Measurements from ENCODE around the gene ZMPSTE24. TPM values are rescaled to one million over a fixed set of nuclear protein-coding genes. Genes with fewer than 3 reads are reported as not detected.
"Not testable (repeated sequence)": the region's sequence is repeated elsewhere in the genome, so short reads cannot be mapped to it uniquely, and the experiment has no call there.

ZMPSTE24 gene
- polyA plus RNA-seq, 1 donor from 2014 or later = 32.9 TPM

DNA sequence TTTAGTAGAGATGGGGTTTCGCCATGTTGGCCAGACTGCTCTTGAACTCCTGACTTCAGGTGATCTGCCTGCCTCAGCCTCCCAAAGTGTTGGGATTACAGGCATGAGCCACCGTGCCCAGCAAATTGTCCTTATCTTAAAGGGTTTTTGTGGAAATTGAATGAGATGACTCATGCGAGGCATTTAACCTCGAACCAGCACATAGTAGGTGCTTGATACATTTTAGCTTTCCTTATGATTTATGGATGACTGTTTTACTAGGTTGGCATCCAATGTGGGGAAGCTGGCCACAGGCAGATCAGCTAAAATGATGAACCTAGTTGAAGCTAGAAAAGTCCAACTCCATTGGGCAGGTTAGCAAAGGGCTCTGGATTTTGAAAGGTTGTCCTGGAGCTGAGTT, 60.4 kb downstream of the ZMPSTE24 start:
- Histone ChIP-seq H3K36me3 (ENCODE audit: insufficient read depth, low read length) (no peaks in the 10 kb centered on the region), H3F3A (ENCODE audit: insufficient read depth, low read length, poor library complexity, severe bottlenecking) (no peaks in the 10 kb centered on the region), H3K27ac (ENCODE audit: low read length) (no peak overlapping the region), H2AFZ (ENCODE audit: low read depth, low read length) (no peak overlapping the region), H3K27me3 (ENCODE audit: insufficient read depth, low read depth, low read length) (peaks cover 43% of the 10 kb centered on the region), H4K20me1 (ENCODE audit: insufficient read depth) (no peaks in the 10 kb centered on the region), H3K4me2 (ENCODE audit: low read length) (no peak overlapping the region), H3K4me3 (ENCODE audit: low read length) (no peak overlapping the region), H3K79me2 (replicated peaks; ENCODE audit: insufficient read depth, low read length) (no peaks in the 10 kb centered on the region), H3K9me3 (ENCODE audit: low read length) (no peaks in the 10 kb centered on the region), H3K9ac (ENCODE audit: low read length) (no peak overlapping the region), H3K9me2 (ENCODE audit: insufficient read depth, low read length) (no peaks in the 10 kb centered on the region)
- TF ChIP-seq SMC3 (conservative IDR thresholded peaks at IDR 0.05; ENCODE audit: poor library complexity) (no peak), EZH2 (IDR thresholded peaks at IDR 0.05; ENCODE audit: borderline replicate concordance, insufficient read depth, low read length, poor library complexity, severe bottlenecking) (no peak), TAF1 (IDR thresholded peaks at IDR 0.05; ENCODE audit: low read depth) (no peak), MXI1 (conservative IDR thresholded peaks at IDR 0.05; ENCODE audit: poor library complexity, severe bottlenecking) (no peak), EP300 (conservative IDR thresholded peaks at IDR 0.05; ENCODE audit: poor library complexity, severe bottlenecking) (no peak), RAD21 (conservative IDR thresholded peaks at IDR 0.05) (no peak), POLR2AphosphoS5 (IDR thresholded peaks at IDR 0.05) (no peak)
- TF ChIP-seq, protein P1, sequence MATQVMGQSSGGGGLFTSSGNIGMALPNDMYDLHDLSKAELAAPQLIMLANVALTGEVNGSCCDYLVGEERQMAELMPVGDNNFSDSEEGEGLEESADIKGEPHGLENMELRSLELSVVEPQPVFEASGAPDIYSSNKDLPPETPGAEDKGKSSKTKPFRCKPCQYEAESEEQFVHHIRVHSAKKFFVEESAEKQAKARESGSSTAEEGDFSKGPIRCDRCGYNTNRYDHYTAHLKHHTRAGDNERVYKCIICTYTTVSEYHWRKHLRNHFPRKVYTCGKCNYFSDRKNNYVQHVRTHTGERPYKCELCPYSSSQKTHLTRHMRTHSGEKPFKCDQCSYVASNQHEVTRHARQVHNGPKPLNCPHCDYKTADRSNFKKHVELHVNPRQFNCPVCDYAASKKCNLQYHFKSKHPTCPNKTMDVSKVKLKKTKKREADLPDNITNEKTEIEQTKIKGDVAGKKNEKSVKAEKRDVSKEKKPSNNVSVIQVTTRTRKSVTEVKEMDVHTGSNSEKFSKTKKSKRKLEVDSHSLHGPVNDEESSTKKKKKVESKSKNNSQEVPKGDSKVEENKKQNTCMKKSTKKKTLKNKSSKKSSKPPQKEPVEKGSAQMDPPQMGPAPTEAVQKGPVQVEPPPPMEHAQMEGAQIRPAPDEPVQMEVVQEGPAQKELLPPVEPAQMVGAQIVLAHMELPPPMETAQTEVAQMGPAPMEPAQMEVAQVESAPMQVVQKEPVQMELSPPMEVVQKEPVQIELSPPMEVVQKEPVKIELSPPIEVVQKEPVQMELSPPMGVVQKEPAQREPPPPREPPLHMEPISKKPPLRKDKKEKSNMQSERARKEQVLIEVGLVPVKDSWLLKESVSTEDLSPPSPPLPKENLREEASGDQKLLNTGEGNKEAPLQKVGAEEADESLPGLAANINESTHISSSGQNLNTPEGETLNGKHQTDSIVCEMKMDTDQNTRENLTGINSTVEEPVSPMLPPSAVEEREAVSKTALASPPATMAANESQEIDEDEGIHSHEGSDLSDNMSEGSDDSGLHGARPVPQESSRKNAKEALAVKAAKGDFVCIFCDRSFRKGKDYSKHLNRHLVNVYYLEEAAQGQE (IDR thresholded peaks at IDR 0.05; ENCODE audit: borderline replicate concordance) = no peak
- TF ChIP-seq, protein P2, sequence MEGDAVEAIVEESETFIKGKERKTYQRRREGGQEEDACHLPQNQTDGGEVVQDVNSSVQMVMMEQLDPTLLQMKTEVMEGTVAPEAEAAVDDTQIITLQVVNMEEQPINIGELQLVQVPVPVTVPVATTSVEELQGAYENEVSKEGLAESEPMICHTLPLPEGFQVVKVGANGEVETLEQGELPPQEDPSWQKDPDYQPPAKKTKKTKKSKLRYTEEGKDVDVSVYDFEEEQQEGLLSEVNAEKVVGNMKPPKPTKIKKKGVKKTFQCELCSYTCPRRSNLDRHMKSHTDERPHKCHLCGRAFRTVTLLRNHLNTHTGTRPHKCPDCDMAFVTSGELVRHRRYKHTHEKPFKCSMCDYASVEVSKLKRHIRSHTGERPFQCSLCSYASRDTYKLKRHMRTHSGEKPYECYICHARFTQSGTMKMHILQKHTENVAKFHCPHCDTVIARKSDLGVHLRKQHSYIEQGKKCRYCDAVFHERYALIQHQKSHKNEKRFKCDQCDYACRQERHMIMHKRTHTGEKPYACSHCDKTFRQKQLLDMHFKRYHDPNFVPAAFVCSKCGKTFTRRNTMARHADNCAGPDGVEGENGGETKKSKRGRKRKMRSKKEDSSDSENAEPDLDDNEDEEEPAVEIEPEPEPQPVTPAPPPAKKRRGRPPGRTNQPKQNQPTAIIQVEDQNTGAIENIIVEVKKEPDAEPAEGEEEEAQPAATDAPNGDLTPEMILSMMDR (IDR thresholded peaks at IDR 0.05; ENCODE audit: poor library complexity, severe bottlenecking) = no peak

DNA sequence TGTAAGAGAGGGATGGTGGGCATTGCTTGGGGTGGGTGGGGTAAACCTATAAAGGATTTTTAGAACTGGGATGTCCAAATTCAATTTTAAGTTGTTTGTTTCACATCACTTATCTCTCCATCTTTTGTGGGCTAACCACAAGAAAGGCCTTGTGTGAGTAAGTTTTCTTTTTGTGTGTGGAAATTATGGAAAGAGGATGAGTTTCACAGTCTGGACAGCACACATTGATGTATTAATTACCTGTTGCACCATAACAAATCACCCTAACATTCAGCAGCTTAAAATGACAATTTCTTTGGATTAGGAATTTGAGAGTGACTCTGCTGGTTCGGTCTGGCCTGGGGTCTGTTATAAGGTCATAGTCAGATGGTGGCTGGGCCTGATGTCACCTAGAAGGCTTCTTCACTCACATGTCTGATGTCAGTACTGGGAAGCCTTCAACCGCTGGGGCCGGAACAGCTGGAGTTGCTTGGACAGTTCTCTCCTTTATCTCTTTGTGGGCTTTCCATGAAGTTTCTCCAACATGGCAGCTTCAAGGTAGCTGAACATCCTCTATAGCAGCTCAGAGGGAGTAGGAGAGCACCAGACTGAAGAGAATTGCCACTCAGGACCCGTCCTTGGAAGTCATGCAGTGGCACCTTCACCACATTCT, 61.1 kb downstream of the ZMPSTE24 start:
- Histone ChIP-seq H3K9me3 (ENCODE audit: low read length) (no peaks in the 10 kb centered on the region), H3K36me3 (ENCODE audit: insufficient read depth, low read length) (no peaks in the 10 kb centered on the region), H3K27me3 (ENCODE audit: insufficient read depth, low read depth, low read length) (peaks cover 43% of the 10 kb centered on the region), H2AFZ (ENCODE audit: low read depth, low read length) (no peak overlapping the region), H3F3A (ENCODE audit: insufficient read depth, low read length, poor library complexity, severe bottlenecking) (no peaks in the 10 kb centered on the region), H3K4me3 (ENCODE audit: low read length) (no peak overlapping the region), H3K27ac (ENCODE audit: low read length) (no peak overlapping the region), H3K4me2 (ENCODE audit: low read length) (no peak overlapping the region), H3K79me2 (replicated peaks; ENCODE audit: insufficient read depth, low read length) (no peaks in the 10 kb centered on the region), H3K9me2 (ENCODE audit: insufficient read depth, low read length) (no peaks in the 10 kb centered on the region), H3K9ac (ENCODE audit: low read length) (no peak overlapping the region), H4K20me1 (ENCODE audit: insufficient read depth) (no peaks in the 10 kb centered on the region)
- TF ChIP-seq MXI1 (conservative IDR thresholded peaks at IDR 0.05; ENCODE audit: poor library complexity, severe bottlenecking) (no peak), EP300 (conservative IDR thresholded peaks at IDR 0.05; ENCODE audit: poor library complexity, severe bottlenecking) (no peak)

DNA sequence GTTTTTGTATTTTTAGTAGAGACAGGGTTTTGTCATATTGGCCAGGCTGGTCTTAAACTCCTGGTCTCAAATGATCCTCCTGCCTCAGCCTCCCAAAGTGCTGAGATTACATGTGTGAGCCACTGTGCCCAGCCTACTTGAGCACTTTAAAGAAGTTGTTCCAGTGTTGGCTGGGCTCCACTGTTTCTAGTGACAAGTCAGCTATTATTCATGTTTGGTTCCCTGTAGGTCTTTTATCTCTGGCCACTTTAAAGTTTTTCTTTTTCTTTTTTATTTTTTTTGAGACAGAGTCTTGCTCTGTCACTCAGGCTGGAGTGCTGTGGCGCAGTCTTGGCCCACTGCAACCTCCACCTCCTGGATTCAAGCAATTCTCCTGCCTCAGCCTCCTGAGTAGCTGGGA, 73.4 kb downstream of the ZMPSTE24 start:
- not testable (repeated sequence) for H3K9ac ChIP-seq (ENCODE audit: low read length); H3K9me2 ChIP-seq (ENCODE audit: insufficient read depth, low read length); H3K27ac ChIP-seq (ENCODE audit: low read length); H2AFZ ChIP-seq (ENCODE audit: low read depth, low read length); H3K27me3 ChIP-seq (ENCODE audit: insufficient read depth, low read depth, low read length); H3K9me3 ChIP-seq (ENCODE audit: low read length); H3K36me3 ChIP-seq (ENCODE audit: insufficient read depth, low read length); H3K4me2 ChIP-seq (ENCODE audit: low read length); H3K79me2 ChIP-seq (replicated peaks; ENCODE audit: insufficient read depth, low read length); H4K20me1 ChIP-seq (ENCODE audit: insufficient read depth); H3F3A ChIP-seq (ENCODE audit: insufficient read depth, low read length, poor library complexity, severe bottlenecking); H3K4me3 ChIP-seq (ENCODE audit: low read length)

Measured in neural cell (in vitro differentiated cells).